GM12872 (cell line): ENCODE results near the gene NMNAT2.

Experiments used
- TF ChIP-seq, protein P1 (sequence below): IDR thresholded peaks from 3 replicates; pipeline ENCODE4 v1.5.1; 2011; ENCODE audit warnings: low read depth, mild to moderate bottlenecking, low read length, moderate library complexity; ENCODE audit not compliant: insufficient read depth

The NMNAT2 gene

DNA sequence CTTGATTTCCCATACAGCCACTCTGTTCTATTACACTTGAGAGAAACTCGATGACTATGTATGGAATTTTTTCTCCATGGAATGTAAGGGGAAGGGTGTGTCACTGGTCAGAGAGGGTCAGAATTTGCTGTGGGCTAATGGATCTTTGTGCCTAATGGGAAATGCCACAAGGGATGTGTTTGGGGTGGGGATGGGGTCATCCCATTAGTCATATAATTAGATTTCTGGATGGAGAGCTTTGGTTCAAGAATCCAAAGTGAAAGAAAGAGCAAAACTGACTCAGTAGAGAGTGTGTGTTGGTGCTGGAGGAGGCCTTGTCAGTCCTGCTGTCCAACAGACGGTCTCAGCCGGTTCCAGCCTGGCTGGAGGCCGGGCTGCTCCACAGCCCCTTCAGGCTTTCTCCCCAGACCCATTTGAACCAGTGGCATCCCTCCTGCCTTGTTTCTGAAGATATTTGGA lies 145.8 kb downstream of the NMNAT2 start:
- TF ChIP-seq, protein P1, sequence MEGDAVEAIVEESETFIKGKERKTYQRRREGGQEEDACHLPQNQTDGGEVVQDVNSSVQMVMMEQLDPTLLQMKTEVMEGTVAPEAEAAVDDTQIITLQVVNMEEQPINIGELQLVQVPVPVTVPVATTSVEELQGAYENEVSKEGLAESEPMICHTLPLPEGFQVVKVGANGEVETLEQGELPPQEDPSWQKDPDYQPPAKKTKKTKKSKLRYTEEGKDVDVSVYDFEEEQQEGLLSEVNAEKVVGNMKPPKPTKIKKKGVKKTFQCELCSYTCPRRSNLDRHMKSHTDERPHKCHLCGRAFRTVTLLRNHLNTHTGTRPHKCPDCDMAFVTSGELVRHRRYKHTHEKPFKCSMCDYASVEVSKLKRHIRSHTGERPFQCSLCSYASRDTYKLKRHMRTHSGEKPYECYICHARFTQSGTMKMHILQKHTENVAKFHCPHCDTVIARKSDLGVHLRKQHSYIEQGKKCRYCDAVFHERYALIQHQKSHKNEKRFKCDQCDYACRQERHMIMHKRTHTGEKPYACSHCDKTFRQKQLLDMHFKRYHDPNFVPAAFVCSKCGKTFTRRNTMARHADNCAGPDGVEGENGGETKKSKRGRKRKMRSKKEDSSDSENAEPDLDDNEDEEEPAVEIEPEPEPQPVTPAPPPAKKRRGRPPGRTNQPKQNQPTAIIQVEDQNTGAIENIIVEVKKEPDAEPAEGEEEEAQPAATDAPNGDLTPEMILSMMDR = no peak

- TF ChIP-seq, protein P1 = no peak
Observed at GRCh38 chr1:183270541-183271141, 147.5 kb downstream of the NMNAT2 start.

DNA sequence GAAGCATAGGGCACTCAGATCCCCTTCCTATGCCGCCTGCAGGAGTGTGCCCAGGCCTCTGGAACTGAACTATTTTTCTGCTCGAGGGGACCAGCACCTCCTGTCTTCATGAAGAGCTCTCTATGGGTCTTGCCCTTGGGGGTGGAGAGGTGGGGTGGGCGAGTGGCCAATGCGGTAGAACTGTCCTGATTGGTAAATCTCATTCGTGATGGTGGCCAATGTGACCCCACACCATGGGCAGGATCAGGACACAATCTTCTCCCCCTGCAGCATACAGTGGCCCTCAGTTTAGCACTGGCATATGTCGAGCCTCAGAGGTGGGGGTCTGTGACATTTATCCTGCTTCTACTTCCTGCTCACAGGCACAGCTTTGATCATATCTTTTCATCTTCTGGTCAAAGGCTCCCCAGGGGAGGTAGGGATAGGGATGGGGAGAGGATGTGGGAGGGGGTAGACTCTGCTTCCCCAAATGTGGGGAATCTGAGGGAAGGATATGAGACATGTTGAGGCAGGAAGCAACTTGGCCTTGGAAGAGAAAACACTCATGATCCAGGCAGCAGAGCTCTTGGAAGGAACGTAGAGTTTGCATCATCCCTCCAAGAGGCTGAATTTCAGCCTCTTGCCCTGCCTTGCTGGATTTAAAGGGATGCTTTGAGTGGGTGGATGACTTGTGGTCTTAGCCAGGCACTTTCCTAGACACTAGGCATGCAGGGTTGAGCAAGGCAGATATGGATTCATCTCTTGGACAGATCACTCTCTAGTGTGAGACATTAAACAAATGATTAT lies 150.3 kb downstream of the NMNAT2 start:
- TF ChIP-seq, protein P1 = no peak

DNA sequence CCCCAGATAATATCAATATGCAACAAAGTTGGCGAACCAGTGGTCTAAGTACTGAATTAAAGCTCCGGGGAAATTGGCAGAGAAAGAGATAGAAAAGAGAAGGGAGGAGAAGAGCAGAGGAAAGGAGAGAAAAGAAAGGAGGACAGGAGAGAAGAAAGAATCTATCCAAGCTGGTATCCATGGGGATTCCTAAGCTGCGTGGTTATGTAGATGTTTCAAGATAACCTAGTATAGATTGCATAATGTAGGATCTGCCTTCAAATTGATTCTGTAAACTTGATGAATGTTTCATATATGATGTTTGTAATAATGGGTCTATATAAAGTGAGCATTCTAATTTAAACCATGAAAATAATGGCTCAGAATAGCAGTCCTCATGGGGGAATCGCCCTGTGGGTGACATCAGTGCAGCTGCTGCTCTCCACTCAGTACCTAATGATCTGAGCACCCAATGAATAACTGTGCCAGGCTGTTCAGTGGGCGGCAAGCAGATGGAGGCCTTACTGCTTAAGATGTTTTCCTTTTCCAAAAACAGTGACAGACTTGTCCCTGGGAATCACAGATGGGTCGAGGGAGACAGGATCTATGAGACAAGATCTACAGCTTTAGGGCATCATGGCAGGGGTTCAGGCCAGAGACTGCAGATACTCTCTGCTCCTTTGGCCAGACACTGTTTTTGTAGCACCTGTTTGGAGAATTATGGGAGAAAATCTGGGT lies 154.1 kb downstream of the NMNAT2 start:
- TF ChIP-seq, protein P1 = no peak

DNA sequence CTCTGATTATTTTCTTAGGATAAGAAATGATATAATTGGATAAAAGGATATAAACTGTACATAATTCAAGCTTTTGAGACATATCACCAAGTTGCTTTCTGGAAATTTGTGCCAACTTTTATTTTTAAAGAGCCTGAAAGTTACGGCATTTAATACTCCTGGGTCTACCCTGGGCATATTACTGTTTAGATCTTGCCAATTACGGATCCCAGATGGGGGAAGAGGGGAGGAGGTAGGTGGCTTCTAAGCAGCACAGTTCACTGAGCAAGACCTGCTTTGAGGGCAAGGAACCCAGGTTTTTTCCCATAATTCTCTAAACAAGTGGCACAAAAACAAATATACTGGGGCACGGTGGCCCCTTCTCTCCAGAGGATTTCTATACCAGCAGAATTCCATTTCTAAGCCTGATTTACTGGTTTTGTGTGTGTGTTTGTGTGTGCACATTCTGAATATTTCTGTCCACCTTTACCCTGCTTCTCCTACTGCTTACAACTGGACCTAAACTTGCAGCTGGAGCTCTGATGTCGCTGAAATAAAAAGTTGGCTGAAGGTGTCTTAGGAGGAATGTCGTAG lies 155.5 kb downstream of the NMNAT2 start:
- TF ChIP-seq, protein P1 = no peak

DNA sequence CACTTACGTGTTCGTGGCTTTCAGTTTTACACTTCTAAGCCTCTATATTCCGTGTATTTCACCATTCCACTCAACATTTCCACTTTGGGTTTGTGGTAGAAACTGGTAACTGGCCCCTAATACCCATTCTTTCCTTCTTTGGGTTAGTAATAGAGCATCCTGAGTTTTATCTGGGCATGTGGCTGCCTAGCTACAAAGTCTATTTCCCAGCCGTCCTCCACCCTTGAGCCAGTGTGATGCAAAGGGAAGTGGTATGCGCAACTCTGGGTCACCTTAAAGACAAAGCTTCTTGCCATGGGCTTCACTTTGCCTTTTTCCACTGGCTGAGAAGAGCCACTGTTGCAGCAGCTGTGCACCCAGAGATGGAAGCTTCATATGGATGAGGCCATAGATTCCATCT lies 158.3 kb downstream of the NMNAT2 start:
- TF ChIP-seq, protein P1 = no peak

GRCh38 chr1:183255073-183255472 lies 163.1 kb downstream of the NMNAT2 start:
- TF ChIP-seq, protein P1 = no peak
